Retinal pigment epithelial cell (primary cell): ENCODE results near the gene PRR29.
"Not testable (repeated sequence)": the region's sequence is repeated elsewhere in the genome, so short reads cannot be mapped to it uniquely, and the experiment has no call there.

Experiments used
- DNase-seq: peaks from one replicate; pipeline ENCODE4 v3.0.0-alpha.2; 2010; ENCODE audit warnings: low read depth
- H3K4me3 ChIP-seq: 2 replicates; pipeline ENCODE4 v1.5.1; 2011; ENCODE audit warnings: mild to moderate bottlenecking, low read length, control low read depth, moderate library complexity
- CTCF ChIP-seq: conservative IDR thresholded peaks from 2 replicates; pipeline ENCODE4 v1.5.1; 2011; ENCODE audit warnings: low read depth, low read length, control low read depth, inconsistent platforms

Gene PRR29

GRCh38 chr17:64017381-64017980 is 19.3 kb downstream of the PRR29 start:
- no peak for DNase-seq
- TF ChIP-seq CTCF, result peak; percentile 24
- no peak overlapping the region for H3K4me3 ChIP-seq

GRCh38 chr17:64019551-64019961 is 21.4 kb downstream of the PRR29 start:
- H3K4me3 ChIP-seq, DNase-seq: not testable (repeated sequence)

GRCh38 chr17:64020056-64020766 is 22.1 kb downstream of the PRR29 start, which contains the start of gene ICAM2:
Gene ICAM2, minus strand, starts transcription at chr17:64020633. Its CDS starts 13,942 bp downstream, at chr17:64006691.
- H3K4me3 ChIP-seq, result no peak within 1 kb of the TSS
- no peak for TF ChIP-seq CTCF
- no peak for DNase-seq

- TF ChIP-seq CTCF, result no peak
- DNase-seq, result no peak
- no peak overlapping the region for H3K4me3 ChIP-seq
Observed at GRCh38 chr17:64022611-64023063, 24.5 kb downstream of the PRR29 start.

GRCh38 chr17:64024215-64024654 is 26.1 kb downstream of the PRR29 start:
- no peak overlapping the region for H3K4me3 ChIP-seq
- DNase-seq, result no peak
- no peak for TF ChIP-seq CTCF

- no peak for TF ChIP-seq CTCF
- no peak overlapping the region for H3K4me3 ChIP-seq
- DNase-seq, result no peak
Observed at GRCh38 chr17:64024781-64025731, 26.9 kb downstream of the PRR29 start.

GRCh38 chr17:64025732-64026294 is 27.7 kb downstream of the PRR29 start:
- DNase-seq, result no peak
- H3K4me3 ChIP-seq, result no peak overlapping the region
- peak; percentile 95 for TF ChIP-seq CTCF
